HEK293 (cell line): ENCODE measurements around the gene CRIM1.

ENCODE experiments used
- CTCF ChIA-PET: fragments of 350-600 bp; formaldehyde crosslinking; extraction: SDS; loops from one replicate; lab custom pipeline; 2021; ENCODE audit warnings: antibody characterized with exemption; lab: Yijun Ruan, JAX
- POLR2A ChIA-PET: fragments of 300-600 bp; formaldehyde crosslinking; extraction: SDS; loops from one replicate; lab custom pipeline; 2020; ENCODE audit warnings: antibody characterized with exemption, inconsistent platforms; lab: Yijun Ruan, JAX
- H3K27ac ChIP-seq: fragments of 200-500 bp; sonication (Bioruptor generic); 2 replicates; pipeline ENCODE4 v1.5.1; 2014; ENCODE audit warnings: low read depth, low read length, control low read depth, inconsistent platforms; ENCODE audit errors: extremely low read depth
- H3K36me3 ChIP-seq, 2 experiments: fragments of 200-500 bp in 1 of 2; sonication (Bioruptor generic) in 1 of 2; 1 replicate in 1 of 2; 2 replicates in 1 of 2; pipeline ENCODE4 v1.5.1; 2014 to 2017; ENCODE audit warnings: inconsistent platforms in 2 of 2, low read length in 2 of 2; ENCODE audit not compliant: control insufficient read depth in 2 of 2, insufficient read depth in 1 of 2
- H3K4me1 ChIP-seq: fragments of 200-500 bp; sonication (Bioruptor generic); 2 replicates; pipeline ENCODE4 v1.5.1; 2014; ENCODE audit warnings: mild to moderate bottlenecking, low read length, inconsistent platforms; ENCODE audit not compliant: control insufficient read depth, insufficient read depth
- H3K4me3 ChIP-seq: 2 replicates; pipeline ENCODE4 v1.5.1; 2011; ENCODE audit warnings: low read depth, mild to moderate bottlenecking, control low read depth, low read length, moderate library complexity
- H3K9me3 ChIP-seq: fragments of 200-500 bp; sonication (Bioruptor generic); 2 replicates; pipeline ENCODE4 v1.5.1; 2014; ENCODE audit warnings: low read depth, low read length, inconsistent platforms; ENCODE audit not compliant: control insufficient read depth, insufficient read depth
- EGR2 ChIP-seq: fragments of 450-650 bp; formaldehyde crosslinking; IDR thresholded peaks from 2 replicates; pipeline ENCODE4 v1.5.1; 2016; ENCODE audit warnings: low read depth, missing biosample characterization, missing genetic modification characterization
- INSM2 ChIP-seq: fragments of 450-650 bp; formaldehyde crosslinking; IDR thresholded peaks from 2 replicates; pipeline ENCODE4 v1.5.1; 2016; ENCODE audit warnings: missing biosample characterization, missing genetic modification characterization
- OSR2 ChIP-seq: fragments of 450-650 bp; formaldehyde crosslinking; IDR thresholded peaks from 2 replicates; pipeline ENCODE4 v1.5.1; 2016; ENCODE audit warnings: missing biosample characterization, missing genetic modification characterization
- PRDM1 ChIP-seq: fragments of 450-650 bp; formaldehyde crosslinking; IDR thresholded peaks from 2 replicates; pipeline ENCODE4; 2016; ENCODE audit warnings: missing biosample characterization, missing genetic modification characterization
- PRDM4 ChIP-seq: fragments of 450-650 bp; formaldehyde crosslinking; IDR thresholded peaks from 2 replicates; pipeline ENCODE4 v1.5.1; 2017; ENCODE audit warnings: missing biosample characterization, missing genetic modification characterization
- REST ChIP-seq: fragments of 450-650 bp; formaldehyde crosslinking; IDR thresholded peaks from 2 replicates; pipeline ENCODE4 v1.5.1; 2016; ENCODE audit warnings: missing biosample characterization, missing genetic modification characterization
- SCRT1 ChIP-seq: fragments of 450-650 bp; formaldehyde crosslinking; IDR thresholded peaks from 2 replicates; pipeline ENCODE4 v1.5.1; 2016; ENCODE audit warnings: missing biosample characterization, missing genetic modification characterization, borderline replicate concordance
- WT1 ChIP-seq: fragments of 450-650 bp; formaldehyde crosslinking; IDR thresholded peaks from 2 replicates; pipeline ENCODE4 v1.5.1; 2016; ENCODE audit warnings: missing biosample characterization, missing genetic modification characterization
- ZBTB7A ChIP-seq: fragments of 450-650 bp; formaldehyde crosslinking; IDR thresholded peaks from 2 replicates; pipeline ENCODE4 v1.5.1; 2016; ENCODE audit warnings: low read depth, missing biosample characterization, missing genetic modification characterization
- ZEB2 ChIP-seq: fragments of 450-650 bp; formaldehyde crosslinking; IDR thresholded peaks from 2 replicates; pipeline ENCODE4 v1.5.1; 2016; ENCODE audit warnings: missing biosample characterization, missing genetic modification characterization
- ZFHX2 ChIP-seq: fragments of 450-650 bp; formaldehyde crosslinking; conservative IDR thresholded peaks from 2 replicates; pipeline ENCODE4 v1.5.1; 2016; ENCODE audit warnings: missing biosample characterization, missing genetic modification characterization
- ZFP3 ChIP-seq: fragments of 450-650 bp; formaldehyde crosslinking; IDR thresholded peaks from 2 replicates; pipeline ENCODE4 v1.5.1; 2016; ENCODE audit warnings: low read depth, missing biosample characterization, missing genetic modification characterization
- ZNF10 ChIP-seq: fragments of 450-650 bp; formaldehyde crosslinking; IDR thresholded peaks from 2 replicates; pipeline ENCODE4 v1.5.1; 2017; ENCODE audit warnings: missing biosample characterization, missing genetic modification characterization
- ZNF114 ChIP-seq: fragments of 450-650 bp; formaldehyde crosslinking; IDR thresholded peaks from 2 replicates; pipeline ENCODE4 v1.5.0; 2017; ENCODE audit warnings: missing biosample characterization, missing genetic modification characterization
- ZNF121 ChIP-seq: fragments of 450-650 bp; formaldehyde crosslinking; IDR thresholded peaks from 2 replicates; pipeline ENCODE4 v1.5.1; 2016; ENCODE audit warnings: missing biosample characterization, missing genetic modification characterization
- ZNF211 ChIP-seq: fragments of 450-650 bp; formaldehyde crosslinking; IDR thresholded peaks from 2 replicates; pipeline ENCODE4 v1.5.1; 2016; ENCODE audit warnings: low read depth, missing biosample characterization, missing genetic modification characterization
- ZNF350 ChIP-seq: fragments of 450-650 bp; formaldehyde crosslinking; IDR thresholded peaks from 2 replicates; pipeline ENCODE4 v1.5.0; 2017; ENCODE audit warnings: missing biosample characterization, mild to moderate bottlenecking, missing genetic modification characterization
- ZNF362 ChIP-seq: fragments of 450-650 bp; formaldehyde crosslinking; IDR thresholded peaks from 2 replicates; pipeline ENCODE4 v1.5.1; 2016; ENCODE audit warnings: missing biosample characterization, missing genetic modification characterization
- ZNF548 ChIP-seq: fragments of 450-650 bp; formaldehyde crosslinking; IDR thresholded peaks from 2 replicates; pipeline ENCODE4 v1.5.1; 2016; ENCODE audit warnings: missing biosample characterization, missing genetic modification characterization
- ZNF558 ChIP-seq: fragments of 450-650 bp; formaldehyde crosslinking; IDR thresholded peaks from 2 replicates; pipeline ENCODE4 v1.5.1; 2016; ENCODE audit warnings: missing biosample characterization, missing genetic modification characterization
- ZNF623 ChIP-seq: fragments of 450-650 bp; formaldehyde crosslinking; IDR thresholded peaks from 2 replicates; pipeline ENCODE4 v1.5.1; 2016; ENCODE audit warnings: missing biosample characterization, missing genetic modification characterization
- ZNF677 ChIP-seq: fragments of 450-650 bp; IDR thresholded peaks from 2 replicates; pipeline ENCODE4 v1.5.0; 2018; ENCODE audit warnings: missing biosample characterization, mild to moderate bottlenecking, missing genetic modification characterization, moderate library complexity
- ZNF707 ChIP-seq: fragments of 450-650 bp; formaldehyde crosslinking; IDR thresholded peaks from 2 replicates; pipeline ENCODE4 v1.5.1; 2016; ENCODE audit warnings: missing biosample characterization, missing genetic modification characterization
- ZNF777 ChIP-seq: fragments of 450-650 bp; formaldehyde crosslinking; IDR thresholded peaks from 2 replicates; pipeline ENCODE4 v1.5.1; 2017; ENCODE audit warnings: missing biosample characterization, missing genetic modification characterization, borderline replicate concordance

Gene CRIM1

GRCh38 chr2:36453652-36454051 is 98.1 kb downstream of the CRIM1 start:
- H3K36me3 ChIP-seq, result peaks cover 4 to 19% of the 10 kb centered on the region in 2 experiments; a peak in 2 of 3 replicates
- no peak overlapping the region for H3K4me3 ChIP-seq
- no peak overlapping the region for H3K27ac ChIP-seq
- POLR2A ChIA-PET, result no interaction called here
- TF ChIP-seq ZNF114 (tag by site-specific recombination) (no peak), ZNF548 (tag by site-specific recombination) (no peak), ZNF558 (no peak), ZFP3 (tag by site-specific recombination) (no peak)
- CTCF ChIA-PET, result no interaction called here
- no peaks in the 10 kb centered on the region for H3K9me3 ChIP-seq
- no peaks in the 10 kb centered on the region for H3K4me1 ChIP-seq

- TF ChIP-seq ZFHX2 (no peak), INSM2 (tag by site-specific recombination) (no peak), ZNF623 (no peak), OSR2 (tag by site-specific recombination) (no peak), REST (tag by site-specific recombination) (no peak), ZNF211 (no peak), ZNF777 (no peak), ZNF350 (tag by site-specific recombination) (no peak), ZNF707 (tag by site-specific recombination) (no peak)
- no peaks in the 10 kb centered on the region for H3K4me1 ChIP-seq
- POLR2A ChIA-PET, result no interaction called here
- H3K9me3 ChIP-seq, result no peaks in the 10 kb centered on the region
- H3K4me3 ChIP-seq, result no peak overlapping the region
- no peak overlapping the region for H3K27ac ChIP-seq
- peaks cover 4 to 14% of the 10 kb centered on the region in 2 experiments; a peak in 2 of 3 replicates for H3K36me3 ChIP-seq
- CTCF ChIA-PET, result interaction anchor here (1.7 kb wide), 1 partner anchor 102 kb away, joined by 4 read pairs; no protein-coding TSS in a partner anchor
Observed at GRCh38 chr2:36455011-36455410, 99.4 kb downstream of the CRIM1 start.

GRCh38 chr2:36455788-36456187 is 100.2 kb downstream of the CRIM1 start:
- Histone ChIP-seq H3K27ac (no peak overlapping the region), H3K4me1 (no peaks in the 10 kb centered on the region), H3K9me3 (no peaks in the 10 kb centered on the region)
- CTCF ChIA-PET, result interaction anchor here (1.7 kb wide), 1 partner anchor 103 kb away, joined by 4 read pairs; no protein-coding TSS in a partner anchor
- no peak for TF ChIP-seq ZFHX2
- TF ChIP-seq ZNF777, result no peak
- TF ChIP-seq PRDM4 (tag by site-specific recombination), result no peak
- TF ChIP-seq EGR2 (tag by site-specific recombination), result no peak
- no peak for TF ChIP-seq ZBTB7A (tag by site-specific recombination)
- TF ChIP-seq ZNF121 (tag by site-specific recombination), result no peak
- TF ChIP-seq ZNF362 (tag by site-specific recombination), result no peak
- no peak for TF ChIP-seq WT1 (tag by site-specific recombination)
- TF ChIP-seq ZNF10, result no peak
- no peak for TF ChIP-seq ZEB2 (tag by site-specific recombination)
- TF ChIP-seq PRDM1 (tag by site-specific recombination), result no peak
- no peak for TF ChIP-seq ZNF677 (tag by site-specific recombination)
- no peak for TF ChIP-seq SCRT1 (tag by site-specific recombination)
- TF ChIP-seq, all 188 proteins: peak for 0
- POLR2A ChIA-PET, result no interaction called here
- H3K36me3 ChIP-seq, result peaks cover 4 to 14% of the 10 kb centered on the region in 2 experiments; a peak in 2 of 3 replicates
- no peak overlapping the region for H3K4me3 ChIP-seq
